Fibroblast of skin of right quadriceps (primary cell): Measurements from ENCODE around the gene RYR2.

ENCODE experiments used
- DNase-seq: peaks from one replicate; pipeline ENCODE4 v3.0.0-alpha.2; 2013

The RYR2 gene

DNA sequence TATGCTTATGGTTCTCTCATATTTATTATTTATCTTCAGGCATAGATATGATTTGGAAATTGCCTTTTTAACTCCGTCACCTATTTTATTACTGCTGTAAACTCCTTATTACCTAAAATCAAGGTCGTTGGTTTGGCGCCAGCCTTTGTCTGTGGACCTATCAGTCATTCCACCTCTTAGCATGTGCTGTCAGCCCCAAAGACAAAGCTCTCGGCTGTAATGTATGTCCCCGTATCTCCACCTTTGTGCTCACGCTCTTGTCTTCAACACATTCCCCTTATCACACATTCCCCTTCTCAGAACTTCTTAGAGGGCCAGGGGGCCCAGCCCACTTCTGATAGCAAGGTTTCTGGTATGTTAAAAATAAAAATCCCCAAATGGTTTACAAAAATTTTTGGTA is 342.2 kb downstream of the RYR2 start:
- DNase-seq: no peak

DNA sequence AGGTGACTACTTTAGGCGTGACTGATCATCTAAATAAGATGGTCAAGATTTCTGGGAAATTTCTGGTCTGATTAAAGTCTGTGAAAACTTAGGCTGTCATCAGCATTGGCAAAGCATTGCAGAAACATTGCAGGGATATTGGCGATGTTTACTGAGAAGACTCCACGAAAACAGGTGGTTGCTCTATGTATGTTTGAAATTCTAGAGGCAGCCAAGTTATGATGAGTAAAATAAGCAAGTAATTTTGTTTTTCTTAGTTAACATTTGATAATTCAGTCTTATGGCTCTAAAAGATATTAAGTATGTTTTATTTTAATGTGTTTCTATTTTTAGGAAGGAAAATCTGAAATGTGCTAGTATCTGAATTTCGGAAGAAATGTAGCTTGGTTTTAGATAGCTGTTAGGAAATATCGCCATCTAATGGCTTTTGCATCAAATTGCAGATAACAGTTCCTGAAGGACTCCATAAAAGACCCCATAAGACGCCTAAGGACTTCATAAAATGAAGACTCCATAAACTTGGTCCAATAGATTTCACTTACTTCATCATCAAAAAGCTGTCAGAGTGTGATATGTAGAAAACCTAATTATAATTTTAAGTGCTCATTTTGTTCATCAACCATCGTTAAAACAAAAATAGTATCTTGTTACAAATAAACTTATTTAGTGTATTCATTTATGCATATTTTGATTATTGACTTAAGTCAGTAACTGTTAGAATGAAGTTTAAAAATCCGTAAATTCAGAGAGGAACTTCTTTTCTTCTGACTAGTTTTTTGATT is 344.6 kb downstream of the RYR2 start:
- peak; percentile 35 for DNase-seq

GRCh38 chr1:237387144-237387505 is 345.1 kb downstream of the RYR2 start:
- no peak for DNase-seq

DNA sequence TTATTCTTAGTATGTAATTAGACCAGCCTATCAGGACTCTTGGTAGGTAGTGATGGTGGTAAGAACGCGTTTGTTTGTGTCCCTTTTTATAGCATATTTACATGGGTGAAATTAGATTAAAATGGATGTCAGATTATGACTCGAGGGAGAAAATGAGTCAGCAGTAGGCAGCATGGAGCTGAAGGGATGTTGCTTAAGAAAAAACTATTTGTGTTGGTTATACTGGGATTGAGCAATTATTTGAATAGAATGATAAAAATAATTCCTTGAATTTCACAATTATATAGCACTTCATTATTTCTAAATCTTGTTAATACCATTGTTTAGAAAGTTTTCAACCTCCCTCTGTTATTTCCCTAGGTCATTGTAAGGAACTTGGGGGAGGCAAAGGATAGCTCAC is 348.8 kb downstream of the RYR2 start:
- DNase-seq: peak; percentile 7

DNA sequence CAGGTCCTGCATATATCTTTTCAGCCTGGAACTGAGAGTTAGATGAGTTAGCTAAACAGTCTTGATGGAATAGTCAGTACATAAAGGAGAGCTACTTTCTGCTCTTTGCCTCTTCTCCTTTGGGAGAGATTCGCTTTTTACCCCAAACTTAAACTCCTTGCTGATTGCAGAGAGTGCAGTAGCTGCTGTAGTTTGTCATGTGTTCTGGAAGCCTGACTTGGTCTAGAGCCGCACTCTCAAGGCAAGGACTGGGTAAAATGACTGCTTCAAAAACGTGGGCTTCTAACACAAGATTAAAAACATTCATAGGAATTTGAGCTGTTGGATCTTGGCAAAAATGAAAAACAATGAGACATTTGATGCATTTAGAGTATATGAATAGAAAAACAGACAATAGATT is 351.6 kb downstream of the RYR2 start:
- no peak for DNase-seq

GRCh38 chr1:237394281-237394680 is 352.3 kb downstream of the RYR2 start:
- DNase-seq: no peak

- no peak for DNase-seq
Observed at GRCh38 chr1:237396426-237396825, 354.4 kb downstream of the RYR2 start.

DNA sequence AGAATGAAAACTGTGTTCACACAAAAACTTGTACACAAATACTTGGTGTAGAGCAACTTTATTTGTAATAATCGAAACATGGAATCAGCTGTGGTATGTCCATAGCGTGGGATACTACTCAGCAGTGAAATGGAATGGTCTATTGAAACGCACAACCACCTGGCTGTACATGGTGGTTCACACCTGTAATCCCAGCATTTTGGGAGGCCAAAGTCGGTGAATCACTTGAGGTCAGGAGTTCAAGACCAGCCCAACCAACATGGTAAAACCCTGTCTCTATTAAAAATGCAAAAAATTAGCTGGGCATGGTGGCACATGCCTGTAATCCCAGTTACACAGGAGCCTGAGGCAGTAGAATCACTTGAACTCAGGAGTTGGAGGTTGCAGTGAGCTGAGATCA is 356.8 kb downstream of the RYR2 start:
- DNase-seq: no peak

- DNase-seq: no peak
Observed at GRCh38 chr1:237405912-237406311, 363.9 kb downstream of the RYR2 start.

GRCh38 chr1:237411621-237412020 is 369.6 kb downstream of the RYR2 start:
- DNase-seq: no peak

DNA sequence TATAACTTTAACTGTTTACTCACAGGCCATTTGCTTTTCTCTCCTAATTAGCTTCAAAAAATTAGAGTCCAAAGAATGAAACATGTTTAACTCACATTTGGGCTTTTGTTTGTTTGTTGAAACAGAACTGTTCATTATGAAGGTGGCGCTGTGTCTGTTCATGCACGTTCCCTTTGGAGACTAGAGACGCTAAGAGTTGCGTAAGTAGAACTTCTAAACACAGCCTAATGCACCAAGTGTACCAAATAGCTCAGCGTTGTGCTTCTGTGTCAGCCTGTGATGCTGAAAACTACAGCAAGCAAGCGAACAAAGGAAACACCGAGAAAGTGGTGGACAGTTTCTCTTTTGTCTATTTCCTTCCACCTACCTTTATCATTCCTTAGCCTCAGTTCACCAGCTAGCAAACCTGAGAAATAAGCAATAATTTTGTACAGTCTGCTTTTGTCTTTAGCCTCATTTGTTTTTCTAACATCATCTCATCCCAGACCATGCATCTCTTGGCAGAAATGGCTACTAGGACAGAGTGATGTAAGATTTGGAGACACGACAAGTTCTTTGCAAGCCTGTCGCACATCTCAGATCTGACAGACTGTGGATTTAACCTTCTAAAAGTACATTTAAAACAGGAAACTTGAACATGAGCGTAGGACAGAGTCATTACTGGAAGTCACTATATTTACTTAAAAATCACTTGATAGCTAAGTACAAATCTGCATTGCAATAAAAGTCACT is 375.1 kb downstream of the RYR2 start:
- no peak for DNase-seq

- DNase-seq: no peak
Observed at GRCh38 chr1:237428809-237429208, 386.8 kb downstream of the RYR2 start.

DNA sequence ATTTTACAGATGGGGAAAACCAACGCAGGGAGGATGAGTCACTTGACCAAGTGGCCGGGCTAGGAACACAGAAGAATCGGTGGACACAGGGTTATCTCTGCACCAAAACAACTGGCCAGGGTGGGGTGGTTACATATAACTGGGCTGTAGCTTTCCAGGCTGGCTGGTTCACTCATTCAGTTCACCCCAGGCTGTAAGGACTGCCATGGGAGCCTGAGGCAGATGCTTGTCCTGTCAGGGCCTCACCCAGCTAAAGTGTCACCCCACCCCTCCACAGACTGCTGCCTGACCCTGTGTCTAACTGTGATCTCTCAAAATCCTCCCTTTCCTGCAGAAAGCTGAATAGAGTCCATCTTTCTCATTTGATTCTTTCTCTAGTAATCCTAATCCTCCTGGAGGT is 387.3 kb downstream of the RYR2 start:
- no peak for DNase-seq

DNA sequence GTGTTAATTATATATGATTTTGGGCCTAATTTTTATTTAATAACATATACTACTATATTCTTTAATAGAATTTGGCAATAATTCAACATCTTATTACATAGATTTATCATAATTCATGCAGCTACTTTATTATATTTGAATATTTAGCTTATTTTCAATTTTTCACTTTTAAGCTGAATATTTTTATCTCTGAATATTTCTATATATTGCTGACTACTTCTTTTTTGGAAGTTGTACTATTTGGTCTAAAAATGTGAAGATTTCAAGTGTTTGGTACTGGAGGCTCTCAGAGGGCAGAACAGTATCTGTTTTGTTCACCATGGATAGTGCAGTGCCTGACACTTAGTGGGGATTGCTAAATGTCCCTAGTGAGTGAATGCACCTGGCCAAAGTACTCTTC is 389.5 kb downstream of the RYR2 start:
- no peak for DNase-seq

DNA sequence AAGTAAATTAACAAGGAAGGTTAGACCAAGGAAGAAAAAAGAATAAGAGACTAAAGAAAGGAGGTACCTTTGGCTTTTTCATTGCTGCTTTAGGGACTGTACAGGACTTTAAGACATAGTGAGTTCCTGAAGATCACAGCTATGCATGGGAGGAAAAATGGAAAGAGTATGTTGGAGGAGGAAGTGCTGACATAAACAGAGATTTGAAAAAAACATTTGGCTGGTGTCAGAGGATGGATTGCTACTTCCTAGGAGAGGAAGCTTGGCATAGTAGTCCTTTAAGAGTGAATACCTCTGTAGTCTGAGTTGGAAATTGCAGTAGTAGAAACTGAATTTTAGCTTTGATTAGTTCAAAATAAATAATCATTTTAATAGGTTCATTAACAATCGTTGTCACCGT is 398.4 kb downstream of the RYR2 start:
- DNase-seq: no peak

DNA sequence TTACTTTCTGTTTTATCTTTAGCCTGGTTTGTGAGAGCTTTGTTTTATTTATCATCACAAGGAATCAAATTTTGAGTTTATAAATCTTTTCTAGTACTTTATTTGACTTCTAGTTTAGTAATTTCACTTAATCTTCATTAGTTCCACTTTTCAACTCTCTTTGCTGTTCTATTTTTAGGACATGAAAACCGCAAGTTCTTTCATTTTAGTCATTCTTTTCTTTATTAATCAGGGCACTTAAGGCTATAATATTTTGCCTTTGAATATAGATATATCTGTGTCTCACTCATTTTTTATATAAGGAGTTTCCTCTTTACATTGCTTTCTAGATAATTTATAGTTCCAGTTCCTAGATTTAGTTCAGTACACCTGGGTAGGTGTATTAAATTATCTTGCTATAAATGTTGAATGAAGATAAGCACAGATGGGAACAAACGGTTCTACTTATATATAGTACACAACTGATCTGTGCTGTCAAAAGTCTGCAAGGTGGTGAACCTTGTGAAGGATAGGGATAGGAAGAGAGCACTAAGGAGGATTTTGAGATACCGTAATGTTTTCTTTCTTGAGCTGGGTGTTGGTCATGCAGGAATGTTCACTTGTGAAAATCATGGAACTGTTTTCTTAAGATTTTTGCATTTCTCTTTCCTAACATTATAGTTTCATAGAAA is 402.3 kb downstream of the RYR2 start:
- no peak for DNase-seq

DNA sequence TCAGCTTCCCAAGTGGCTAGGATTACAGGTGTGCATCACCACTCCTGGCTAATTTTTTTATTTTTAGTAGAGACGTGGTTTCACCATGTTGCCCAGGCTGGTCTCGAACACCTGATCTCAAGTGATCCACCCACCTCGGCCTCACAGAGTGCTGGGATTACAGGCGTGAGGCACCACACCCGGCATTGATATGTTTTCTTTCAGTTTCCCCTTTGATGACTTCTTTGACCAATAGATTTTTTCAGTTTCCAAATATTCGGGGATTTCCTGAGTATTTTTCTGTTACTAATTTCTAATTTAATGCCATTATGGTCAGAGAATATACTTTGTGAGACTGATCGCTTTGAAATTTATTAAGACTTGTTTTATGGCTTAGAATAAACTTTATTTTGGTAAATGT is 406.1 kb downstream of the RYR2 start:
- DNase-seq: no peak

GRCh38 chr1:237457573-237457972 is 415.6 kb downstream of the RYR2 start:
- DNase-seq: no peak

- DNase-seq: no peak
Observed at GRCh38 chr1:237467320-237467719, 425.3 kb downstream of the RYR2 start.

DNA sequence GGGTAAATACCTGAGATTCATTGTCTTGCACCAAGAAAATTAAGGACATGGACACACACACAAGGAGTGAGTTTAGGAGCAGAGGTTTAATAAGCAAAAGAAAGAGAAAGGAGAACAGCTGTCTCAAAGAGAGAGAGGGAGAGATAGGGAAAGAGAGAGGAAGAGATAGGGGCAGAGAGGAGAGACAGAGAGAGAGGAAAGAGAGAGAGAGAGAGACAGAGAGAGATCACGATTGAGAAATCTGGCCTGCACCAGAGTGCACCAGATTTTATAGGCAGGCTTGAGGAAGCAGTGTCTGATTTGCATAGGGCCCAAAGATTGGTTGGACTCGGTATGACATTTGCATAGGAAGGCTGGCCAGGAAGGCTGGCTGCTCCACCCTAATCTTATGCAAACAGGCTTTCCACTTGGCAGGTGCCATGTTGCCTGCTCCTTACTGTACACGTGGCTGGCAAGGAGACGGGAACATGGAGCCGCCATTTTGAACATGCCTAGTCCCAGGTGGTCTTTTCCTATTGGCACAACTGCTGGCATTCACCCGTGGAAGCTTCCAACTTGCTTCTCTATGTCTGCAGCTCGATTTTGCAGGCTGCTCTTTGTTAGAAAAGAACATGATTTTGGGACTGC is 428.8 kb downstream of the RYR2 start:
- DNase-seq: no peak

GRCh38 chr1:237471377-237471776 is 429.4 kb downstream of the RYR2 start:
- no peak for DNase-seq

- DNase-seq: no peak
Observed at GRCh38 chr1:237471956-237472355, 430.0 kb downstream of the RYR2 start.

DNA sequence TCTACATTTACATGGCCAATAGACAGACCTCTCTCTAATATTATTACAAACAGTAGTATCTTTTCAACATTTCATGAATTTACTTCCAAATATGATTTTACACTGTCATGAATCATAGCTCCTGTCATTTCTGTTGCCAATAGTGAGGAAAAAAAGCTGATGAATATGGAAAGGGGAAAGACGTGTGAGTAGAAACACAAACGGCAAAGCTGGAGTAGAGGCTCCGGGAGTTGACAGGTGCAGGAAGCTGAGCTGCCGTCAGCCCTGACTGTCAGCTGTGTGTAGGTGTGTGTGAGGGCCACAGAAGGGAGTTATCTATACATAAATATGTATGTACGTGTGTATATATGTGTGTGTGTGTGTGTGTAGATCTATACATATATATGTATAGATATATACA is 431.9 kb downstream of the RYR2 start:
- no peak for DNase-seq

- DNase-seq: no peak
Observed at GRCh38 chr1:237478082-237478481, 436.1 kb downstream of the RYR2 start.
